GM19452 (cell line): ENCODE results near the gene PSMF1.

Source experiments
- ATAC-seq: cut with Tn5 transposase; IDR thresholded peaks from one replicate; pipeline ENCODE4 v1.9.1; 2021; ENCODE audit not compliant: unreplicated experiment

The PSMF1 gene

DNA sequence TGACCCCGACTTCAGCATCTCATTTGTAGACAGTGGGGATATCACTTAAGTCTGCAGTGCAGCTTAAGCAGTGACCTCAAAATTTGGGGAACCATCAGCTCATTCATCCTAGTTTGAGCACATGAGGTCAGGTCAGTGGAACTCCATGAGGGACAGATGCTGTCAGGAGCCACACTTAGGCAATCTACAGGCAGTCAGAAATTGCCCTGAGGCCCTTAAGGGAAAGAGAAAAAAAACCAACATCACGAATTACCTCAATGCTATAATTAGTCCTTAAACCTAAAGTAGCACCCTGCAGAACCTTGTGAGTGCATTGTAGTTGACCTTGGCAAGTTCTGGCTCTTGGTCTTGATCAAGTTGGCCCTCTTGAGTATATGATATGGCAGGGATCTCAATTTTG, 45.3 kb downstream of the PSMF1 start:
- no peak for ATAC-seq

DNA sequence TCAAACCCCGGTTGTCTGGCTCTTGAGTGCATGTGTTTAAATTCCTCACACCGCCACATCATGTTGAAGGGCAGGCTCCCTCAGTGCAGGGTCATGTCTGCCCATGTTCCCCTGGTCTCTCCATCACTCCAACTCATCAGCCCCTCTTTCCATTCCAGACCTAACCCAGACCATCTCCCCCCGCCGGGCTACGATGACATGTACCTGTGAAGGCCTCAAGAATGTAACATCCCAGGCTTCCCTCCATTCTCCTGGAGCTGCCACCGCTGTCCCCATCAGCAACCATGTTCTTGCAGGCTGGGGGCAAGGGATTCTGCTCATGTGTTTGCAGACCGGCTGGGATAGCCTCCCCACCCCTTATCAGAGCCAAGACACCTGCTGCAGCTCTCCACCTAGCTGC, 46.5 kb downstream of the PSMF1 start:
- no peak for ATAC-seq

DNA sequence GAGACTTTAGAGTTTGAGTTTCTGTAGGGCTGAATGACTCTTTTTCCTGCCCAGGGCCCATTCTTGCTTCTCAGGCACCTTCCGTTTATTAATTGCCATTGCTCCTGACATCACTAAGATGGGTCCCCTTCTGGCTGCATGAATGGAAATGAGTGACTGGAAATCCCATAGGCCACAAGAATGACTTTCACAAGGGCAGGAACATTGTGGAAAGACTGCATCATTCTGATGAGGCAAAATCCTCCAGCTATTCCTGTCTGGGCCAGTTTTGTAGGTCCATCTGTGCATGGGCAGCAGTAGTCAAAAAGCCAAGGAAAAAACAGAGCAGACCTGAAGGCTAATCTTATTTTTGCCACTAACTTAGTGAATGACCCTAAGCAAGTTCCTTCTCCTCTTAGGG, 47.1 kb downstream of the PSMF1 start:
- no peak for ATAC-seq

DNA sequence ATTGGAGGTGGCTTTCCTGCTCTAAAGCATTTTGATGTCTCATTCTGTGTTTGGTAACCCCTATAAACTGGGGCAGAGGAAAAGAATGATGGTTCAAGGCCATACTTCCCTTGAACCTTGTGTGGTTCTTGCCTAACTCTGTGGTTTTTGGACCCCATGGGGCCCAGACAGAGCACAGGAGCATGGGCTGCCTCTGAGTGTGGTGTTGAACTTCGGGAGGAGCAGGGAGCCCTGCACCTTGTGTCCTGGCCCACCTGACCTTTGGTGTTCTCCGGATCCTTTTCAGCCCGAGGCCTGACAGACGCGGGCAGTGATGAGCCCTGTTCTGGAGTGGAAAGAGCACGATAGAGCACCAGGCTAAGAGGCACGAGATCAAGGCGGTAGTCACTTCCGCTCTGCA, 47.5 kb downstream of the PSMF1 start:
- ATAC-seq = no peak

DNA sequence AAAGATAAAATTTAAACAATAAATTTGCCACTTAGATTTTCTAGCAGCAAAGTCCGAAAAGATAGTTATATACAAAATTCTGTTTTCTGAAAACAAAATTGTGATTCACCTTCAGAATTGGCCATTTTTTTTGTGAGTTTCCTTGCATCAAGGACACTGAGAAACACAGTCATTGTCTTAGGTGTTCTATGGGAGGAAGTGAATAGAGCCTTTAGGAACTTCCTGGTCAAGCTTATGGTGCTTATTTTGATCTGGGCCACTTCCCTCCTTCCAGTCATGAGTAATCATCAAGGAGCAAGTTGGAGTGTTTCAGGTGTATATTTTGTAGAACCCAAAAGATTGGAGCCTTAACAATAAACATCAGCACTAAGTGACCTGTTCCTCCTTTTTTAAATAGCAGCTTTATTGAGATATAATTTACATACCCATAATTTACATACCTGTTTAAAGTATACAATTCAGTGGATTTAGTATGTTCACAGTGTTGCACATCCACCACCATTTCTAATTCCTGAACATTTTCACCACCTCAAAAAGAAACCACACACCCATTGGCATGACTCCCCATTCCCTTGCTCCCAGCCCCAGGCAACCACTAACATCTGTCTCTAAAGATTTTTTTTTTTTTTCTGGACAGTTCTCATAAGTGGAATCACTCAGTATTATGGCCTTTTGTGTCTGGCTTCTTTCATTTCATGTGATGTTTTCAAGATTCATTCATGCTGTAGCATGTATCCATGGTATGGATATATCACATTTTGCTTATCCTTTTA, 48.7 kb downstream of the PSMF1 start:
- ATAC-seq = no peak

DNA sequence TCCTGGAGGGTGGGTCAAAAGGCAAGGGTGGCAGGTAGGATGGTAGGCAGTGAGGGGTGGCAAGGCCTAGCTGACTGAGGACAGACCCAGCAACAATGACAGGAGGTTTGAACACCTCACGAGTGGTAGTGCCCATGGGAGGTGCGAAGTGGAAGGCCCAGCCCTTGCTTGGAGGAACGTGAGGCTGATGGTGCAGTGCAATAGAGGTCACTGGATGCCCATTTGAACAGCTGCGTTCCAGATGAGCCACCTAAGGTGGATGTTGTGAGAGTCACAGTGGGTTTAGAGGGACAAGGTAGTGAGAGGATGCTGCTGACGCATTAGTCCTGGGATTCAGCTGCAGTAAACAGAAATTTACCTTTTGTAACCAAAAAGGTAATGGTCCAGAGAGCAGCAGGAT, 50.8 kb downstream of the PSMF1 start:
- no peak for ATAC-seq

DNA sequence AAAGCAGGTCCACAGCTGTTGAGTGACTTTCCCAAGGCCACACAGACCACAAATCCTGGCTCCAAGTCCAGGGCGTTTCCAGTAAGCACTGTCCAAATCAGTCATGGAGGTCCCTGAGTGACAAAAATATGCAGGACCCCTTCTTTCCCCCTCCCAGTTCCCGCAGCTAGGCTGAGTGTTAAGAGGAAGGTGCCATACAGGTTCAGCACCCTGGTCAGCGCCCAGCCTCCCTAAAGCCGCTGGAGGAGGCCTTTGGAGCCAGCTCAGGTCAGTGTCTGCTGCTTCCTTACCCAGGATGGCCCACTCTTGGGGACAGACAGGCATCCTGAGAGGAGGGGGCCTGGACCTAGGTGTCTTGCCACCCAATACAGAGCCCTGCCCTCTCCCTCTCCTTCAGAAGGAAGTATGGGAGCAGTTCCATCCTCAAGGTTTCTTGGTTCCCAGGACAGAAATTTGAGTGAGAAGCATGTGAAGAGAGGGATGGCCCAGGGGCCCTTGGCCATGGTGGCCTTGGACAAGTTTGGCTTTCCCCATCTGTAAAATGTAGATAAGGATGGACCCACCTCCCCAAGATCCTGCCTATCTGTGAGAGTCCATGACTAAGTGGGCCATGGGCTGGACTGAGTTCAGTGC, 53.2 kb downstream of the PSMF1 start:
- no peak for ATAC-seq

DNA sequence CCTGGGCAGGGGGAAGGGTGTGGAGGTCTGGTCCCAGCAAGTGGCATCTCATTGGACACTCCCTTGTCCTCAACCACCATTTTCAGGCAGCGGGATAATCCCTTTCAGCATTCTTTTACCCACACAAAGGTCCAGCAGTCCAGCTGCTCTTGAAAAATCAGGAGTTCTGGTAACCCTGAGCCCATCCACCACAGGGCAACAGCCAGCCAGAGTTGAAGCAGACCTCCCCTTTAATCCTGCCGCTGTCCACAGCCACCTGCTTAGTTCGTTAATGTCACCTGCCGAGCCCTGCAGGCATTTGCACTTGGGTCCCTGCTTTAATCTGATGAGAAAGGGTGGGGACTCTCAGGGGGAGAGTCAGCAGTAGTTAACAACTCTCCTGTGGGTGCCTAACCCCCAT, 55.3 kb downstream of the PSMF1 start:
- no peak for ATAC-seq

DNA sequence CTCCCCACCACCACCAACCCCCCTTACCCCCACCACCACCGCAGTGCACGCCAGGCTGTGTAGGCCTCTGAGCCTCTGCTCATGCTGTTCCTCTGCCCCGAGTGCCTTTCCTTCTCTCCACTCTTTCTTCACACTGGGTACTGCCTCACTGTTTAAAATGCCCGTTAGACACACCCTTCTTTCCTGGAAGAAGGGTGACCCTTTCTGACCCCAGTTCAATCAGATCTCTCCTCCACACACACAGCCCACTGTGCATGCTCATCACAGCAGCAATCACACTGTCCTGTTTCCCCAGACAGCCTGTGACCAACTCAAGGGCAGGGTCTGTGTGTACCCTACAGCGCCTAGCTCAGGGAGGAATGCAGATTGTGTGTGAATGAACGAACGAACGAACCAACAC, 56.4 kb downstream of the PSMF1 start:
- ATAC-seq = no peak

DNA sequence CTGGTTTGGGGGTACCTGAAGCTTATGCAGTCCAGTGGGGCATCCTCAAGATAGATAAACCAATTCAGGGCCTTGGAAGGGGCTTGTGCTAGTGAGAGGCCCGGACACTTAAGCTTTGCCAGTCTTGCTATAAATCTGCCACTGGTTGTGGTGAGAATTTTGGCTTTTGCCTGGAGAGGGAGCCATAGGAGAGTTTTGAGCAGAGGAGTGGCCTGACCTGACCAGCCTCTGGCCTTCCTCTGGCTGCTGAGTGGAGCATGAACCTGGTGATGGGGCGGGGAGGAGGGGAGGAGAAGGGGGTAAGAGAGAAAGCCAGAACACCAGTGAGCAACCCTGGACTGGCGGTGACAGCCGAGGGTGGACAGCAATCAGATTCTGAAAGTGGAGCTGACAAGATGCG, 59.3 kb downstream of the PSMF1 start:
- ATAC-seq = no peak

DNA sequence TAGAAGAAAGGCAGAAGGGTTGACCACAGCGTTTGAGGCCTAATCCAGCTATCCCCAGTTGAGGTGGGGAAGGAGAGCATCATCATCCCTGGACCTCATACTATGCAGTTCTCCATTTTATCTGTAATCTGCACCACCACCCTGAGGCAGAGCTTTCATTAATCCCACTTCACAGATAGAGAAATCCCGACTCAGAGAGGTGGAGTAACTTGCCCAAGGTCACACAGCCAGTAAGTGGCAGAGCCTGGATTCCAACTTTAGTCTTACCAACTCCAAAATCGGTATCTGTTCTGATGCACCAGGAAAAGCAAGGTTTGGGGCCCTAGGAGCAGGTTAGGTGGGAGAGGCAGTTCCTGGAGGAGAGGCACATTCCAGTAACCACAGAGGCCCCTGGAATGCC, 59.7 kb downstream of the PSMF1 start:
- no peak for ATAC-seq

DNA sequence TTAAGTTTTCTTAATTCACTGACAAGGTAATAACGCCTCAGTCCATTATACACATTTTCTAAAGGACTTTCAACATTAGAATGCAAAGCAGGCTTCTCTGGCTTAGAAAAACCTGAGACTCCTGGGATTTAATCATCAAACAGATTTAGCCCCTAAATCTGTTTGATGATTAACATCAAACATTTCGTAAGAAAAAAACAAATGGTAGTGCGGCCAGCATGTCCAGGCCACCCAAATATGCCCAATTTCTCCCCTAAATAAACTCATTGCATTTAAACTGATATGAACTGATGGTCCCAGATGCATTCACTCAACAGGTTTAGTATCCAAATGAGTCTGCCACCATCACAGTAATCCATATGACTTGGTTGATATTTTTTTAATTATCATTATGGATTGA, 60.2 kb downstream of the PSMF1 start:
- no peak for ATAC-seq

DNA sequence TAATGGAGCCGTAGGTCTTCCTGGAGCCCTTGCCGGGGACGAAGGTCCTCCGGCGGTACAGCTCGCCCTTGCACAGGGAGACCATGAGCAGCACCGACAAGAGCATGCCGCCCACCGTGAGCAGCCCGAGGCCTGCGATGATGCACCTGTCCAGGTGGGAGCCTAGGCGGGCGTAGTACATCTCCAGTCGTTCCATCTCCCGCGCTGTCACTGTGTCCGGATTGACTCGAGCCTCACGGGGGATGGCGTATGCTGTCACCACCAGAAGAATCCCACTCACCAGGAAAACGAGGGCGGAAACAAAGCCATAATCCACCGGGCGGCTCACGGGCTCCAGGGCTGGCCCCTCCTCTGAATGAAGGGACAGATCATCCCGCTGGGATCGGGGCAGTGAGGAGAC, 62.5 kb downstream of the PSMF1 start:
- no peak for ATAC-seq

DNA sequence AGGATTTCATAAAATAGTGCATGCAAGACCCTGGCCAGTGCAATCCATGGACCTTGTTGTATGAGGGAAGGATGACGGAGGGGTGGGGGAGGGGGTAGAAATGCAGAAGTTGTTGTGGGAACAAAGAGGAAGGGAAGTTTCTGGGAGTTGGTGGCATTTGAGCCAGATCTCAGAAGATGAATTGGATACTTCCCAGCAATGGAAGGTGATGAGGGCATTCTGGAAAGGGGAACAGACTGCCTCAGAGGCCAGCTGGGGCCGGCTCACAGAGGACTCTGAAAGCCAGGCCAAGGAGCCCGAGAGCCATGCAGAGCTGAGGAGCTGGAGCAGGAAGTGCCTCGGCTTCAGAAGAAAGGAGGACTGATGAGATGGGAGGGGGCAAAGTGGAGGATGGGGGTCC, 63.7 kb downstream of the PSMF1 start:
- no peak for ATAC-seq

DNA sequence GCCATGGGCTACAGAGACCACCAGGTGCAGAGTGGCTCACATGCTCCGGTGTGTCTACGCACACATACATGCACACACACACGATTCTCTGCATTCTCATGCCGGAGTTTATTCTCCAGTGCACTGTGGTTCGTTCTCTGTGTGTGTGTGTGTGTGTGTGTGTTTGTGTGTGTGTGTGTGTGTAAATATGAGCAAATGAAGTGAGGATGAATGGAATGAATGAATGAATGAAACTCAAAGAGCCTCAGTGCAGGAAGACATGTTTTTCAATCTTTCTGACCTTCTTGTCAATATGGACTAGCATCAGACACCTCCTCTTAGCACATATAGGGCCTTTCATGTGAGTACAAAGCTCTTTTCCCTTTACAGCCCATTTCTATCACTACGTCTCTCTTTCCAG, 64.8 kb downstream of the PSMF1 start:
- no peak for ATAC-seq

DNA sequence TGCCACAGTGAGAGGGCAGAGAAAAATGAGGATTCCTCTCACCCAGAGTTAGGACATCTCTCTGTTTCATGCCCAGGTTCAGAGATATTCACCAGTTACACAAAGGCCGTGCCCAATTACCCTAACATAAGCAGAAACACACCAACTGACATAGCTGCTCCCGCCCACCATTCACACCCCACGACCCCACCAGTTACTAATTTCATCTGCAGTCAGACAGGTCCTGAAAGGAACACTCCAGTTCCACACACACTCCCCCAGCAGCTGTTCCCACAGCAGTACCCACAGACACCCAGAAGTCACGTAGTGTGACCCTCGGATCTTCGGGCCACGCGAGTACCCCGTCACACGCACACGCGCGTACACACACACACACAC, 65.8 kb downstream of the PSMF1 start:
- ATAC-seq = no peak

DNA sequence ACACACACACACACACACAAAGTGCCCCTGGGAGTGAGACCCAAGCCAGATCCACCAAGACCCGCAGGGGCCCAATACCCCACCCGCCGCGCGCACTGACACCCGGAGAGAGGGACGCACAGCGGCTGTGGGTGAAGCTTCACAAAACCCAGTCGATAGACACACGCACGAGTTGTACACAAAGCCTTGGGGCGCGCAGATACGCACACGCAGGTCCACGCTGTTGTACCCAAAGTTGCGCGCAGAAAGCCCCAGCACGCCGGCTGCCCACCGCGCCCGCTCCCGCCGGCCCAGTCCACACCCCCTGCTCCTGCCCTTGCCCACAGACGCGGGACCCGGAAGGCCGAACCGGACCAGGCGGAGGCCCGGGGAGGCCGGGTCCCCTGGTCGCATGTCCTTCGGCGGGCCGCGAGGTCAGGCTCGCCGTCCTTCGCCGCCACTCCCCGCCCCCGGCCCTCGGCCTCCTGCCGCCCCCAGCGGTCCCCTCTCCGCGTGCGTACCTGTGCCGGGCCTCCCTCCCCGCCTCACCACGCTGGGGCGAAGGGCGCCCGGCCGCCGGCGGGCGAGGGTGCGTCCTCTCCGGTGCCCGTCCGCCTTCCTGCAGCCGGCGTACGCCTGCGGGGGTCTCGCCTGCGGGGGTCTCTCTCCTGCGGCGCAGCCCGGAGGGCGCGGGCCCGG, 66.4 kb downstream of the PSMF1 start, which contains the start of gene TMEM74B:
Gene TMEM74B, minus strand, starts transcription at position 344 of the 678 bp plus-strand sequence. CDS start 1,180 bp downstream, outside the sequence.
- ATAC-seq = no peak

DNA sequence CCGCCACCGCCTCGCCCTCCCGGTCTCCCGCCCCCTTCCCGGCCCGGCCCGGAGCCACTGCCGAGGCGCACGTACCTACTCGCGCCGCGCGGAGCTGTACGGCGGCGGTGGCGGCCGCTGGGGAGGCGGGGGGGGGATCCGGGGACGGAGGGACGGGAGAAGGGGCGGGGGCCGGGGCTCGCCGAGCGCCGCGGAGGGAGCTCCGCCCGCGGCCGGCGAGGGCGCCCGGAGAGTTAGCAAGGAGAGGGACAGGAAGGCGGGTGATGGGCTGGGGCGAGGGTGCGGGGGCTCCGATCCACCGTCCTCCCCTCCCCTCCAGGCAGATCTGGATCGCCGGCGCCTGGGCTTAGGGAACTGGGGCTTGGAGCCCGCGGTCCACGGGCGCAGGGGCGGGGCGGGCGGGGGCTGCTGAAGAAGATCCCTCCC, 66.9 kb downstream of the PSMF1 start:
- ATAC-seq = no peak

DNA sequence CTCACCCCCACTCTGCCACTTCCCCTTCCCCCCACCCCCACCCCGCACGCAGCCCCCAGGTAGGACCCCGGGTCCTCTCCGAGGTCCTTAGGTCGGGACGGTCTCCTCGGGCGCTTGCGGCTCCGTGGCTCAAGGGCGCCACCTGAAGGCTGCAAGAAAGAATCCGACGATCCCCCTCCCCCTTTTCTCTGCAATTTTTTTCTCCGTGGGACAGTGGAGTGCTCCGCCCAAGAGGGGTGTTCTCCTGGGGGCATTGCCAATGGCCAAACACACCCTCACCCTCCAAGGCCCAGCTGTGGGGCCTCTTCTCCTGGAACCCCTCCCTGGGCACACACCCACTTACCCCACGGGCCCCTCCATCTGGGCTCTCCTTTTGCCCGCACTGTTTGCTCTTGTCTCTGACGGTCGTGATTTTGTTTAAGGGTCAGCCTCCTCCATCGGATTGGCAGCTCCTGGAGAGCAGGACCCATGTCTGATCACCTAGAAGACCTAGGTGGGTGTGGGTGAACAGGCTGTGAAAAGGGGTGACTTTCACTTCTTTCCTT, 67.5 kb downstream of the PSMF1 start:
- no peak for ATAC-seq

DNA sequence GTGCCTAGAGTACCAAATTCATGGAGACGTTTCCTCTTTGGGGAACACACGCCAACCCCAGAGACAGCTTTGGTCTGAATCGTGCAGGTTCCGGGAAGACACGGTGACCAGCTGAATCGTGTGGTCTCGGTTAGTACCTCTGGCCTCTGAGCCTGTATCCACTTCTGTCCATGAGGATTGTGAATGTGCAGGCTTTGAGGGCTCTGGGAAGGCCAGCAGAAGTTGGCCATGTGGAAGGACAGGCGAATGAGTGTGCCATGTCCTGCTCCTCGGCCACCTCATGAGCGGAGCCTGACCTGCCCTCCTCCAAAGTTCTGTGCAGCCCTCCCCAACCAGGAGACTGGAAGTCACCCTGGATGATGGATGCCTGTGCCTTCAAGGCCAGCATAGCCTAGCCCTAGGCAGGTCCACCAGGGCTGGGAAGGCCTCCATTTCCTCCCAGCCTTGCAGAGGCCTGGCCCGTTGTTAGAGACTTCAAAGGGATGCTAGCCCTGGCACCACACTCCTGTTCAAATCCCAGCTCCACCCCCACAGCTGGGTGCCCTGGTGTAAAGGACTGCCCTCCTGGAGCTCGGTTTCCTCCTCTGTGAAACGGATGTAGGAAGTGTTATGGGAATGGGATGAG, 68.1 kb downstream of the PSMF1 start:
- no peak for ATAC-seq

DNA sequence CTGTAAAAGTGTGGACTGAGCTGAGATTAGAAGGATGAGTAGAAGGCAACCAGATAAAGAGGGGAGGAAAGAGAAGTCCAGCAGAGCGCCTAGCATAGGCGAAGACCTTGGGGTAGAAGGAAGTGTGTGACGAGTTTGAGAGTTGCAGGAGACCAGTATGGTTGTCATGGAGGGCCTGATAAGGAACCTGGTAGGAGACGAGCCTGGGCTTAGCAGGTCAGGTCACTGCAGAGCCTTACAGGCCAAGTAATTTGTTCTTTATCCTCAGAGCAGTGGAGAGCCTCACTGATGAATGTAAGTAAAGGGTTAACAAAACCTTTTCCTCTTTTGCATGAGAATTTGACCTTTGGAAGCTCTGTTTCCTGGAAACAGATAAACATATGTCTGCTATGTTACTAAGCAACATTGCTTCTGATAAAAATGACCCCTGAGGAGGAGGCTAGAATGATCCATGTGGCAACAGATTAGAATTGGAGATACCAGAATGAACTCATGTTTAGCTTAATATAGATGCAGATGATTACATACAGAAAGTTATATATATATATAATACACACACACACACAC, 69.3 kb downstream of the PSMF1 start:
- no peak for ATAC-seq
